GM20000 (cell line): ENCODE measurements around the gene GDPD3.
"Not testable (repeated sequence)": the region's sequence is repeated elsewhere in the genome, so short reads cannot be mapped to it uniquely, and the experiment has no call there.

Experiments used
- DNase-seq: peaks from one replicate; pipeline ENCODE4 v3.0.0; 2012; ENCODE audit warnings: low spot score
- TF ChIP-seq, protein P1 (sequence below): IDR thresholded peaks from 2 replicates; pipeline ENCODE4 v1.5.1; 2012; ENCODE audit warnings: mild to moderate bottlenecking, control low read depth; ENCODE audit errors: extremely low read depth, missing control alignments

Gene GDPD3

DNA sequence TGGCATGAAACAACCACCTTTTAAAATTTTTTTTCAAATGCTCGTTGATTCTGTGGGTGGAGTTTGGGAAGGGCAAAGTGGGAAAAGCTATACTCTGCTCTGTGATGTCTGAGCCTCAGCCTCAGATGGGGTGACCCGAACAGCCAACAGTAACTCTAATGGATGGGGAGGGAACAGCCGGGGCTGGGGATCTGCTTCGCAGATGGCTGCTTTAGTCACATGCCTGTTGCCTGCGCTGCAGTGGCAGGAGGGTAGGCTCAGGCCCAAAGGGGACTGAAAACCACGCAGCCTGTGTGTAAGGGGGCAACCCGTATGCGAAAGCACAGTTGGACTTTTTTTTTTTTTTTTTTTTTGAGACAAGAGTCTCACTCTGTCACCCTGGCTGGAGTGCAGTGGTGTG, 24.6 kb upstream of the GDPD3 start:
- DNase-seq, result no peak
- TF ChIP-seq, protein P1, sequence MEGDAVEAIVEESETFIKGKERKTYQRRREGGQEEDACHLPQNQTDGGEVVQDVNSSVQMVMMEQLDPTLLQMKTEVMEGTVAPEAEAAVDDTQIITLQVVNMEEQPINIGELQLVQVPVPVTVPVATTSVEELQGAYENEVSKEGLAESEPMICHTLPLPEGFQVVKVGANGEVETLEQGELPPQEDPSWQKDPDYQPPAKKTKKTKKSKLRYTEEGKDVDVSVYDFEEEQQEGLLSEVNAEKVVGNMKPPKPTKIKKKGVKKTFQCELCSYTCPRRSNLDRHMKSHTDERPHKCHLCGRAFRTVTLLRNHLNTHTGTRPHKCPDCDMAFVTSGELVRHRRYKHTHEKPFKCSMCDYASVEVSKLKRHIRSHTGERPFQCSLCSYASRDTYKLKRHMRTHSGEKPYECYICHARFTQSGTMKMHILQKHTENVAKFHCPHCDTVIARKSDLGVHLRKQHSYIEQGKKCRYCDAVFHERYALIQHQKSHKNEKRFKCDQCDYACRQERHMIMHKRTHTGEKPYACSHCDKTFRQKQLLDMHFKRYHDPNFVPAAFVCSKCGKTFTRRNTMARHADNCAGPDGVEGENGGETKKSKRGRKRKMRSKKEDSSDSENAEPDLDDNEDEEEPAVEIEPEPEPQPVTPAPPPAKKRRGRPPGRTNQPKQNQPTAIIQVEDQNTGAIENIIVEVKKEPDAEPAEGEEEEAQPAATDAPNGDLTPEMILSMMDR, result no peak

DNA sequence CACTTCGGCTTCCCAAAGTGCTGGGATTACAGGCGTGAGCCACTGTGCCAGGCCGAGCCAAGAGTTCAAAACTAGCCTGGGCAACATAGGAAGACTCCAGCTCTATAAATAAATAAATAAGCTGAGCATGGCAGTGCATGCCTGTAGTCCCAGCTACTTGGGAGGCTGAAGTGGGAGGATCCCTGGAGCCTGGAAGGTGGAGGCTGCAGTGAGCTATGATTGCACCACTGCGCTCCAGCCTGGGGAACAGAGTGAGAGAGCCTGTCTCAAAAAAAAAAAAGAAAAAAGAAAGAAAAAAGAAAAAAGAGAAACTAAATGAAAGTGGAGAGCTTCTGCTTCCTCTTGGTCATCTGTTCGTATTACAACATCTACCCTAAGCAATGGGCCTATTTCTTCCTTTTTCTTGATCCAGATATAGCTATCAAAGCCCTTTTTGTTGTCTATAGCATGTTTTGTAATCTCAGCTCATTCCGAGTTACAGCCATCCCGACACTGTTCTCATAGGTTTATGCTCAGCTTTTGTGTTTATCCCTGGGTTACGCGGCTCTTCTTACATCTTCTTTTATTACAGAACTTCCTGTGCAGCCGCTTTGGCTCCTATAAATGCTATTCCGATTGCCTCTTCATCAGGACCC, 23.8 kb upstream of the GDPD3 start:
- no peak for DNase-seq
- TF ChIP-seq, protein P1, result no peak

DNA sequence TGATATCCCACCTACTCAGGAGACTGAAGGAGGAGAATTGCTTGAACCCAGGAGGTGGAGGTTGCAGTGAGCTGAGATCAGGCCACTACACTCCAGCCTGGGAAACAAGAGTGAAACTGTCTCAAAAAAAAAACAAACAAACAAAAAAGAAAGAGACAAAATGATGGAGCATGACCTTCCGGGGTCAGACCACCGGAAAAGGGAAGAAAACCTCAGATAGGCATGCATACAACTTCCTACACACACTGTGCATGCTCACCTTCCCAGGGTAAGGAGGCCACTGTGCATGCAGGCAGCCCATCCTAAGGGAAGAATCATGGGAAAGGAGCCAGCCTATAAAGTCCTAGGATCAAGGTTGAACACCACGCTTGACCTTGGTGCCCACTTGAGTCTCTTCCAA, 19.3 kb upstream of the GDPD3 start:
- no peak for DNase-seq
- TF ChIP-seq, protein P1, result no peak

DNA sequence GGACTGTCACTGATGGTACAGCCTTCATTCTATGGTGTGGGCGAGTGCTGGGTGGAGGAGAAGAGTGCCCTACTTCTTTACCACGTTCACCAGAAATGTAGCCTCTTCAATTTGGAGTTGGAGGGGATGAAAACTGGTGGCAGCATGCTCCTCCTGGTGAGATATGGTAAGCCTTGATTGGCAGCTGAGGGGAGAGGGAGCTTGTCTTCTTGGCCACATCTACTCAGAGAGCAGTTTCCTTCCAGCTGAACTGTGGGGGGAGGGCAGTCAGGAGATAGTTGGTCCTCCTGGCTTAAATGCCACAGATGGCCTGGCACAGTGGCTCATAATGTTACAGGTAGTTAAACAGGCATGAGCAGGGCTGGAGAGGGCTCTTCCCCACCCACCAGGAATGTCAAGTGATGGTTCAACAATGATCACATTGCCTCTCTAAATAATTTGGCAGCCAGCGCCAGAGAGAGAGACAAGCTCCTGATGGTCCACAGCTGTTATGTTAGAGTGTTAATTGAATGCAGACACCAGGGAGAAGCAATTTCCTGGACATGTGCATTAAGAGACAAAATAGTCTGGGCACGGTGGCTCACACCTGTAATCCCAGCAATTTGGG, 18.6 kb upstream of the GDPD3 start:
- DNase-seq, result no peak
- TF ChIP-seq, protein P1, result no peak

DNA sequence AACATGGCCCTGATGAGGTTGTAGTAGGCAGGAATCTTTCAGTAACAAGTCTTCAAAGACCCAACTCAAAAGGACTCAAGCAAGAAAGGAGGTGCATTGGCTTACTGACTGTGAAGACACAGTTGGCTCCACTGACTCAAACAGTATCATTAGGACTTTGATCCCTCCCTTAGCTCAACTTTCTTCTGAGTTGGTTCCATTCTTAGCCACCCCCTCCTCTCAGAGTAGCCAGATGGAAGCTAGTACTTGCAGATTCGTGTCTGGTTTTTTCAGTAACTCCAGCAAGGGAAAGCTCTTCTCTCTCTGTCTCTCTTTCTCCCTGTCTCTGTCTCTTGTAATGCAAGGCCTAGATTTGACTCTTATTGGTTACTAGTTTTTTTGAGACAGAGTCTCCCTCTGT, 14.7 kb upstream of the GDPD3 start:
- TF ChIP-seq, protein P1, result no peak
- no peak for DNase-seq

DNA sequence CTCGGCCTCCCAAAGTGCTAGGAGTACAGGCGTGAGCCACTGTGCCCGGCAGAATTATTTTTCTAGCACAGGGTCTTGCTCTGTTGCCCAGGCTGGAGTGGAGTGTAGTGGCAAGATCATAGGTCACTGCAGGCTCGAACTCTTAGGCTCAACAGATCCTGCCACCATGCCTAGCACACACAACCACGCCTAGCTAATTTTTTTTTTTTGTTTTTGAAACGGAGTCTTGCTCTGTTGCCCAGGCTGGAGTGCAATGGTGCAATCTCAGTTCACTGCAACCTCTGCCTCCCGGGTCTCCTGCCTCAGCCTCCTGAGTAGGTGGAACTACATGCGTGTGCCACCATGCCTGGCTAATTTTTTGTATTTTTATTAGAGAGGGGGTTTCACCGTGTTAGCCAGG, 12.4 kb upstream of the GDPD3 start:
- DNase-seq, result not testable (repeated sequence)

DNA sequence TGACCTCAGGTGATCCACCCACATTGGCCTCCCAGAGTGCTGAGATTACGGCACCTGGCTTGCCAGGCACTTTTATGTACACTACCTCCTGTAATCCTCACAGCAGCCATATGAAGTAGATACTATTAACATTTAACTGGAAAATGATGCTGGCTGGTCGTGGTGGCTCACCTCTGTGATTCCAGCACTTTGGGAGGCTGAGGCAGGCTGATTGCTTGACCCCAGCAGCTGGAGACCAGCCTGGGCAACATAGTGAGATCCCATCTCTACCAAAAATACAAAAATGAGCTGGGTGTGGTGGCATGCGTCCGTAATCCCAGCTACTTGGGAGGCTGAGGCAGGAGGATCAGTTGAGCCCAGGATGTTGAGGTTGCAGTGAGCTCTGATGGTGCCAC, 11.6 kb upstream of the GDPD3 start:
- TF ChIP-seq, protein P1, result no peak
- DNase-seq, result no peak

DNA sequence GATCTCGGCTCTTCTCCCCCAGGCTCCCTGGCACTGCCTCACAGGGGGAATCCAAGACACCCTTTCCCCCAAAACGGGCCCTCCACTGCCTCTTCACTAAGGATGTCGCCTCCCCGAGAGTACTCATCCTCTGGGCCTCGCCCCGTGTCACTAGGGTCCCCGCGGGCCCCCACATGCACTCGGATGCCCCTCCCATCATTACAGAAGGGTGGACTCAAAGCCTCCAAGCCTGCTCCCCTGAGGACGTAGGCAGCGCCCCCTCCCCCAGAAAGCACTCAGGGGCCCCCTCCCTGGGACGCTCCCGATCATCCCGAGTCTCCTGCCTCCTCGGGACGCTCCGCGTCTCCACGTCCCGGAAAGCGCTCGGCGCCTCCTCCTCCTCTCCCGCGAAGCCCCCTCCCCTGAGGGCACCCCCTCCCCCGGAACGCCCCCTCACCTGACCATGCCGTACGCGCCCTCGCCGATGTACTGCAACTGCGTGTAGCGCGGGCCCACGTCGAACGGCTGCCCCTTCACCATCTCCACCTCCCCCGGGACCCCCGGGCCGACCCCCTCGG, 9.3 kb upstream of the GDPD3 start:
- TF ChIP-seq, protein P1, result no peak
- DNase-seq, result no peak
